Vagina (tissue), 2 donors: ENCODE measurements around the gene GJD3.
A peak's percentile ranks its signal among the peaks of the same experiment; 100 is the strongest.

Experiments used
- POLR2A ChIP-seq, 2 donors: fragments of 450-650 bp; IDR thresholded peaks; one replicate each; pipeline ENCODE4 v1.6.1; 2017; ENCODE audit warnings: antibody characterized with exemption in 2 of 2, mild to moderate bottlenecking in 2 of 2, moderate library complexity in 2 of 2
- POLR2AphosphoS5 ChIP-seq, 2 donors: sonication (generic); formaldehyde crosslinking; IDR thresholded peaks; one replicate each; pipeline ENCODE4 v1.9.0; 2017; ENCODE audit warnings: antibody characterized with exemption in 2 of 2, mild to moderate bottlenecking in 2 of 2, low read depth in 1 of 2; ENCODE audit not compliant: insufficient read depth in 1 of 2
- TF ChIP-seq, protein P1 (sequence below), 3 experiments: fragments of 450-650 bp in 2 of 3; fragments of 200-600 bp in 1 of 3; sonication (generic) in 1 of 3; IDR thresholded peaks; one replicate each; pipeline ENCODE4 v1.5.1; 2017 to 2019; ENCODE audit warnings: antibody characterized with exemption in 3 of 3, mild to moderate bottlenecking in 2 of 3, moderate library complexity in 2 of 3

GRCh38 chr17:40349895-40350688 lies 14.4 kb downstream of the GJD3 start:
- TF ChIP-seq, protein P1, sequence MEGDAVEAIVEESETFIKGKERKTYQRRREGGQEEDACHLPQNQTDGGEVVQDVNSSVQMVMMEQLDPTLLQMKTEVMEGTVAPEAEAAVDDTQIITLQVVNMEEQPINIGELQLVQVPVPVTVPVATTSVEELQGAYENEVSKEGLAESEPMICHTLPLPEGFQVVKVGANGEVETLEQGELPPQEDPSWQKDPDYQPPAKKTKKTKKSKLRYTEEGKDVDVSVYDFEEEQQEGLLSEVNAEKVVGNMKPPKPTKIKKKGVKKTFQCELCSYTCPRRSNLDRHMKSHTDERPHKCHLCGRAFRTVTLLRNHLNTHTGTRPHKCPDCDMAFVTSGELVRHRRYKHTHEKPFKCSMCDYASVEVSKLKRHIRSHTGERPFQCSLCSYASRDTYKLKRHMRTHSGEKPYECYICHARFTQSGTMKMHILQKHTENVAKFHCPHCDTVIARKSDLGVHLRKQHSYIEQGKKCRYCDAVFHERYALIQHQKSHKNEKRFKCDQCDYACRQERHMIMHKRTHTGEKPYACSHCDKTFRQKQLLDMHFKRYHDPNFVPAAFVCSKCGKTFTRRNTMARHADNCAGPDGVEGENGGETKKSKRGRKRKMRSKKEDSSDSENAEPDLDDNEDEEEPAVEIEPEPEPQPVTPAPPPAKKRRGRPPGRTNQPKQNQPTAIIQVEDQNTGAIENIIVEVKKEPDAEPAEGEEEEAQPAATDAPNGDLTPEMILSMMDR (IDR thresholded peaks at IDR 0.05), result no peak
- TF ChIP-seq POLR2A (IDR thresholded peaks at IDR 0.05) (no peak), POLR2AphosphoS5 (IDR thresholded peaks at IDR 0.05; ENCODE audit: insufficient read depth in 1 of 2, low read depth in 1 of 2) (peak in 1 of 2 donors; percentile 34)
